GM23338 (cell line): ENCODE data around the gene IFNL3. TPM values are rescaled to one million over a fixed set of nuclear protein-coding genes. Genes with fewer than 3 reads are reported as not detected.

Experiments
- ATAC-seq: fragments of 200-7000 bp; cut with Tn5 transposase; 3 replicates; pipeline ENCODE4 v1.9.1; 2020
- DNase-seq: peaks from one replicate; pipeline ENCODE4 v3.0.0-alpha.2; 2015; ENCODE audit warnings: low spot score
- H2AFZ ChIP-seq: fragments of 200-600 bp; sonication (generic); 2 replicates; pipeline ENCODE4 v1.8.0; 2016; ENCODE audit warnings: antibody characterized with exemption, mild to moderate bottlenecking, moderate library complexity
- H3F3A ChIP-seq: fragments of 200-600 bp; sonication (generic); replicated peaks from 2 replicates; pipeline ENCODE4 v1.8.0; 2017; ENCODE audit warnings: antibody characterized with exemption, mixed run types, low read depth
- H3K27ac ChIP-seq: fragments of 200-600 bp; sonication (generic); 2 replicates; pipeline ENCODE4 v1.6.1; 2016; ENCODE audit warnings: low read depth
- H3K27me3 ChIP-seq: fragments of 200-600 bp; sonication (generic); 2 replicates; pipeline ENCODE4 v1.8.0; 2016; ENCODE audit warnings: mild to moderate bottlenecking, mixed run types, moderate library complexity; ENCODE audit not compliant: insufficient read depth
- H3K36me3 ChIP-seq: fragments of 200-600 bp; sonication (generic); 2 replicates; pipeline ENCODE4 v1.8.0; 2016; ENCODE audit warnings: mild to moderate bottlenecking; ENCODE audit not compliant: insufficient read depth
- H3K4me1 ChIP-seq: fragments of 200-600 bp; sonication (generic); 2 replicates; pipeline ENCODE4 v1.8.0; 2016; ENCODE audit warnings: mild to moderate bottlenecking, moderate library complexity; ENCODE audit not compliant: insufficient read depth
- H3K4me2 ChIP-seq: fragments of 200-600 bp; sonication (generic); 2 replicates; pipeline ENCODE4 v1.7.1; 2017; ENCODE audit warnings: mixed run types
- H3K4me3 ChIP-seq: fragments of 200-600 bp; sonication (generic); 2 replicates; pipeline ENCODE4 v1.6.1; 2016; ENCODE audit warnings: mixed run types
- H3K79me2 ChIP-seq: fragments of 200-600 bp; sonication (generic); replicated peaks from 2 replicates; pipeline ENCODE4 v1.8.0; 2017; ENCODE audit warnings: mild to moderate bottlenecking; ENCODE audit not compliant: insufficient read depth
- H3K9me2 ChIP-seq: fragments of 200-600 bp; sonication (generic); 2 replicates; pipeline ENCODE4 v1.8.0; 2017; ENCODE audit not compliant: insufficient read depth
- H4K20me1 ChIP-seq: fragments of 200-600 bp; sonication (generic); replicated peaks from 2 replicates; pipeline ENCODE4 v1.8.0; 2017; ENCODE audit warnings: mild to moderate bottlenecking; ENCODE audit not compliant: insufficient read depth
- H3K27ac Mint-ChIP-seq: 2 replicates; pipeline ENCODE4 v1.8.0; 2020; ENCODE audit warnings: inconsistent platforms, mild to moderate bottlenecking, moderate library complexity, mixed read lengths
- H3K27me3 Mint-ChIP-seq: 3 replicates; pipeline ENCODE4 v1.8.0; 2022; ENCODE audit warnings: low read depth, mild to moderate bottlenecking, moderate library complexity, mixed read lengths, inconsistent platforms; ENCODE audit not compliant: insufficient read depth, poor library complexity
- H3K36me3 Mint-ChIP-seq: 3 replicates; pipeline ENCODE4 v1.8.0; 2021; ENCODE audit warnings: low read depth, mild to moderate bottlenecking, inconsistent platforms, moderate library complexity, mixed read lengths
- H3K4me1 Mint-ChIP-seq: 3 replicates; pipeline ENCODE4 v1.8.0; 2020; ENCODE audit warnings: mild to moderate bottlenecking, inconsistent platforms, mixed read lengths
- H3K4me3 Mint-ChIP-seq: 3 replicates; pipeline ENCODE4 v1.8.0; 2021; ENCODE audit warnings: moderate library complexity, mild to moderate bottlenecking, inconsistent platforms, mixed read lengths
- H3K9me3 Mint-ChIP-seq: 3 replicates; pipeline ENCODE4 v1.8.0; 2020; ENCODE audit warnings: moderate library complexity, mild to moderate bottlenecking, inconsistent platforms, mixed read lengths
- CREB1 ChIP-seq: fragments of 250-450 bp; sonication (Bioruptor Pico); IDR thresholded peaks from 2 replicates; pipeline ENCODE4 v1.5.0; 2020; ENCODE audit warnings: low read depth, mild to moderate bottlenecking, moderate library complexity
- EZH2 ChIP-seq: fragments of 200-600 bp; sonication (generic); IDR thresholded peaks from one replicate; pipeline ENCODE4 v1.8.0; 2017; ENCODE audit warnings: antibody characterized with exemption, mild to moderate bottlenecking, low read depth; ENCODE audit not compliant: unreplicated experiment
- ZNF114 ChIP-seq: fragments of 250-450 bp; sonication (Bioruptor Pico); IDR thresholded peaks from 2 replicates; pipeline ENCODE4 v1.5.0; 2020; ENCODE audit warnings: mild to moderate bottlenecking, moderate library complexity
- polyA plus RNA-seq: library from polyadenylated mRNA; unstranded; fragments of >200 nt; fragmentation: Nextera tagmentation; extraction: Ambion mirVana; gene quantifications from 2 replicates; pipeline ENCODE4 v1.2.1, GENCODE V29; 2016
- total RNA-seq: library from RNA; depleted of rRNA; stranded (reverse); fragments of >200 nt; shearing (Covaris generic); gene quantifications from 2 replicates; pipeline ENCODE4 v1.2.3, GENCODE V29; 2014
- TF ChIP-seq, protein P1 (sequence below): fragments of 250-450 bp; sonication (Bioruptor Pico); IDR thresholded peaks from 2 replicates; pipeline ENCODE4 v1.5.0; 2020; ENCODE audit warnings: mild to moderate bottlenecking, moderate library complexity
- TF ChIP-seq, protein P2 (sequence below), 2 experiments: fragments of 200-600 bp in 1 of 2; sonication (generic) in 1 of 2; conservative IDR thresholded peaks; 2 replicates each; pipeline versions ENCODE4 v1.5.1 to v1.6.1; 2016 to 2017; ENCODE audit warnings: antibody characterized with exemption in 2 of 2, low read depth in 2 of 2, mild to moderate bottlenecking in 2 of 2, moderate library complexity in 1 of 2

IFNL3 gene
- total and polyA plus RNA-seq, 2 experiments from 2014 or later: not detected

DNA sequence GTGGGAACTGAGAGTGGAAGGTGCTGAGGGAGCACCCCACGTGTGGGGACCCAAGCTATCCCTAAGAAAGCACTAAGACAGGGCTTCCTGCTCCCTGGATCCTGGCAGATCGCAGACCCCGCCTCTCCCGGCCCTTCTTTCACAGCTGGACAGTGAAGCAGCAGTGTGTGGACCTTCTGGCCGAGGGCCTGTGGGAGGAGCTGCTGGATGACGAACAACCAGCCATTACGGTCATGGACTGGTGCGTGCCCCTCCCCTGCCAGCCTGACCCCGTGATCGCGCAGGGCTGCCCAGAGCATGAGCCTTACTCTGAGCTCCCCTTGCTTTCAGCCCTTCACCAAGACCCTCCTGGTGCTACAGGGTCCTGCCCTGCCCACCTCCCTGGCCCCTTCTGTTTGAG is 45.8 kb downstream of the IFNL3 start:
- TF ChIP-seq, protein P1, sequence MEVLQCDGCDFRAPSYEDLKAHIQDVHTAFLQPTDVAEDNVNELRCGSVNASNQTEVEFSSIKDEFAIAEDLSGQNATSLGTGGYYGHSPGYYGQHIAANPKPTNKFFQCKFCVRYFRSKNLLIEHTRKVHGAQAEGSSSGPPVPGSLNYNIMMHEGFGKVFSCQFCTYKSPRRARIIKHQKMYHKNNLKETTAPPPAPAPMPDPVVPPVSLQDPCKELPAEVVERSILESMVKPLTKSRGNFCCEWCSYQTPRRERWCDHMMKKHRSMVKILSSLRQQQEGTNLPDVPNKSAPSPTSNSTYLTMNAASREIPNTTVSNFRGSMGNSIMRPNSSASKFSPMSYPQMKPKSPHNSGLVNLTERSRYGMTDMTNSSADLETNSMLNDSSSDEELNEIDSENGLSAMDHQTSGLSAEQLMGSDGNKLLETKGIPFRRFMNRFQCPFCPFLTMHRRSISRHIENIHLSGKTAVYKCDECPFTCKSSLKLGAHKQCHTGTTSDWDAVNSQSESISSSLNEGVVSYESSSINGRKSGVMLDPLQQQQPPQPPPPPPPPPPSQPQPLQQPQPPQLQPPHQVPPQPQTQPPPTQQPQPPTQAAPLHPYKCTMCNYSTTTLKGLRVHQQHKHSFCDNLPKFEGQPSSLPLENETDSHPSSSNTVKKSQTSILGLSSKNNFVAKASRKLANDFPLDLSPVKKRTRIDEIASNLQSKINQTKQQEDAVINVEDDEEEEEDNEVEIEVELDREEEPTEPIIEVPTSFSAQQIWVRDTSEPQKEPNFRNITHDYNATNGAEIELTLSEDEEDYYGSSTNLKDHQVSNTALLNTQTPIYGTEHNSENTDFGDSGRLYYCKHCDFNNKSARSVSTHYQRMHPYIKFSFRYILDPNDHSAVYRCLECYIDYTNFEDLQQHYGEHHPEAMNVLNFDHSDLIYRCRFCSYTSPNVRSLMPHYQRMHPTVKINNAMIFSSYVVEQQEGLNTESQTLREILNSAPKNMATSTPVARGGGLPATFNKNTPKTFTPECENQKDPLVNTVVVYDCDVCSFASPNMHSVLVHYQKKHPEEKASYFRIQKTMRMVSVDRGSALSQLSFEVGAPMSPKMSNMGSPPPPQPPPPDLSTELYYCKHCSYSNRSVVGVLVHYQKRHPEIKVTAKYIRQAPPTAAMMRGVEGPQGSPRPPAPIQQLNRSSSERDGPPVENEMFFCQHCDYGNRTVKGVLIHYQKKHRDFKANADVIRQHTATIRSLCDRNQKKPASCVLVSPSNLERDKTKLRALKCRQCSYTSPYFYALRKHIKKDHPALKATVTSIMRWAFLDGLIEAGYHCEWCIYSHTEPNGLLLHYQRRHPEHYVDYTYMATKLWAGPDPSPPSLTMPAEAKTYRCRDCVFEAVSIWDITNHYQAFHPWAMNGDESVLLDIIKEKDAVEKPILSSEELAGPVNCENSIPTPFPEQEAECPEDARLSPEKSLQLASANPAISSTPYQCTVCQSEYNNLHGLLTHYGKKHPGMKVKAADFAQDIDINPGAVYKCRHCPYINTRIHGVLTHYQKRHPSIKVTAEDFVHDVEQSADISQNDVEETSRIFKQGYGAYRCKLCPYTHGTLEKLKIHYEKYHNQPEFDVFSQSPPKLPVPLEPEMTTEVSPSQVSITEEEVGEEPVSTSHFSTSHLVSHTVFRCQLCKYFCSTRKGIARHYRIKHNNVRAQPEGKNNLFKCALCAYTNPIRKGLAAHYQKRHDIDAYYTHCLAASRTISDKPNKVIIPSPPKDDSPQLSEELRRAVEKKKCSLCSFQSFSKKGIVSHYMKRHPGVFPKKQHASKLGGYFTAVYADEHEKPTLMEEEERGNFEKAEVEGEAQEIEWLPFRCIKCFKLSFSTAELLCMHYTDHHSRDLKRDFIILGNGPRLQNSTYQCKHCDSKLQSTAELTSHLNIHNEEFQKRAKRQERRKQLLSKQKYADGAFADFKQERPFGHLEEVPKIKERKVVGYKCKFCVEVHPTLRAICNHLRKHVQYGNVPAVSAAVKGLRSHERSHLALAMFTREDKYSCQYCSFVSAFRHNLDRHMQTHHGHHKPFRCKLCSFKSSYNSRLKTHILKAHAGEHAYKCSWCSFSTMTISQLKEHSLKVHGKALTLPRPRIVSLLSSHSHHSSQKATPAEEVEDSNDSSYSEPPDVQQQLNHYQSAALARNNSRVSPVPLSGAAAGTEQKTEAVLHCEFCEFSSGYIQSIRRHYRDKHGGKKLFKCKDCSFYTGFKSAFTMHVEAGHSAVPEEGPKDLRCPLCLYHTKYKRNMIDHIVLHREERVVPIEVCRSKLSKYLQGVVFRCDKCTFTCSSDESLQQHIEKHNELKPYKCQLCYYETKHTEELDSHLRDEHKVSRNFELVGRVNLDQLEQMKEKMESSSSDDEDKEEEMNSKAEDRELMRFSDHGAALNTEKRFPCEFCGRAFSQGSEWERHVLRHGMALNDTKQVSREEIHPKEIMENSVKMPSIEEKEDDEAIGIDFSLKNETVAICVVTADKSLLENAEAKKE: no peak
- TF ChIP-seq EZH2 (no peak), ZNF114 (CRISPR knock-in tag) (no peak)
- H3K4me3 Mint-ChIP-seq: no peak overlapping the region
- H3K27me3 Mint-ChIP-seq: peaks cover 49% of the 10 kb centered on the region
- Histone ChIP-seq H3K36me3 (no peaks in the 10 kb centered on the region), H3K27me3 (peaks cover 44% of the 10 kb centered on the region), H3F3A (no peaks in the 10 kb centered on the region), H2AFZ (no peak overlapping the region), H3K4me3 (no peak overlapping the region), H3K9me2 (no peaks in the 10 kb centered on the region), H3K79me2 (no peaks in the 10 kb centered on the region), H3K27ac (no peak overlapping the region), H3K4me2 (no peak overlapping the region), H3K4me1 (peaks cover 6% of the 10 kb centered on the region), H4K20me1 (no peaks in the 10 kb centered on the region)
- H3K36me3 Mint-ChIP-seq: no peaks in the 10 kb centered on the region; the same call in 2 of the 3 replicates
- peaks cover 3% of the 10 kb centered on the region; the same call in 2 of the 3 replicates for H3K9me3 Mint-ChIP-seq
- H3K4me1 Mint-ChIP-seq: peaks cover 17% of the 10 kb centered on the region
- no peak for ATAC-seq
- H3K27ac Mint-ChIP-seq: no peak overlapping the region
- no peak for DNase-seq

DNA sequence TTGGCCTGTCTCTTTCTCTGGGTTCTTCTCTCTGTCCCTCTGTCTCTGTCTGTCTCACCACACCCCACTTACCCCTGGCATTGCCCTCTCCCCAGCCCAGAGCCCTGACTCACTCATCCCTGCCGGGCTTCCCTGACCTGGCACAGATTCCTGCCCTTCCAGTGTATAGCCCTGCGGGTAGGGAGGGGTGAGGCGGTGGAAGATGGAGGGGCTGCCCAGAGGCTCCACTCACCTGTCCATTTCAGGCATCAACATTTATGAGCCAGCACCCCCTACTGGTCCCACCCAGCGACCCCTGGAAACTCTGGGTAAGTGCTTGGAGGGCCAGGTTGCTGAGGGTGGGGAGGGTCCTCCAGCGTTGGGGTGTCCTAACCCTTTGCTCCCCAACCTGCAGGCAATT is 47.0 kb downstream of the IFNL3 start:
- Mint-ChIP-seq H3K9me3 (peaks cover 3% of the 10 kb centered on the region; the same call in 2 of the 3 replicates), H3K27ac (no peak overlapping the region), H3K4me3 (peak overlapping the region; percentile 72), H3K36me3 (no peaks in the 10 kb centered on the region; the same call in 2 of the 3 replicates), H3K4me1 (peaks cover 21% of the 10 kb centered on the region), H3K27me3 (peaks cover 40% of the 10 kb centered on the region)
- H3K79me2 ChIP-seq: no peaks in the 10 kb centered on the region
- peaks cover 32% of the 10 kb centered on the region for H3K27me3 ChIP-seq
- H3K4me3 ChIP-seq: no peak overlapping the region
- H3K36me3 ChIP-seq: no peaks in the 10 kb centered on the region
- H3K9me2 ChIP-seq: no peaks in the 10 kb centered on the region
- ATAC-seq (no peak; the same call in 2 of the 3 replicates), DNase-seq (no peak)
- H3K4me1 ChIP-seq: peaks cover 6% of the 10 kb centered on the region
- H4K20me1 ChIP-seq: no peaks in the 10 kb centered on the region
- H3K4me2 ChIP-seq: peak overlapping the region; percentile 78
- H3F3A ChIP-seq: no peaks in the 10 kb centered on the region
- TF ChIP-seq CREB1 (CRISPR knock-in tag): no peak
- TF ChIP-seq, protein P2, sequence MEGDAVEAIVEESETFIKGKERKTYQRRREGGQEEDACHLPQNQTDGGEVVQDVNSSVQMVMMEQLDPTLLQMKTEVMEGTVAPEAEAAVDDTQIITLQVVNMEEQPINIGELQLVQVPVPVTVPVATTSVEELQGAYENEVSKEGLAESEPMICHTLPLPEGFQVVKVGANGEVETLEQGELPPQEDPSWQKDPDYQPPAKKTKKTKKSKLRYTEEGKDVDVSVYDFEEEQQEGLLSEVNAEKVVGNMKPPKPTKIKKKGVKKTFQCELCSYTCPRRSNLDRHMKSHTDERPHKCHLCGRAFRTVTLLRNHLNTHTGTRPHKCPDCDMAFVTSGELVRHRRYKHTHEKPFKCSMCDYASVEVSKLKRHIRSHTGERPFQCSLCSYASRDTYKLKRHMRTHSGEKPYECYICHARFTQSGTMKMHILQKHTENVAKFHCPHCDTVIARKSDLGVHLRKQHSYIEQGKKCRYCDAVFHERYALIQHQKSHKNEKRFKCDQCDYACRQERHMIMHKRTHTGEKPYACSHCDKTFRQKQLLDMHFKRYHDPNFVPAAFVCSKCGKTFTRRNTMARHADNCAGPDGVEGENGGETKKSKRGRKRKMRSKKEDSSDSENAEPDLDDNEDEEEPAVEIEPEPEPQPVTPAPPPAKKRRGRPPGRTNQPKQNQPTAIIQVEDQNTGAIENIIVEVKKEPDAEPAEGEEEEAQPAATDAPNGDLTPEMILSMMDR (conservative IDR thresholded peaks at IDR 0.05; ENCODE audit: low read depth in 2 of 2): peak; percentile 56 to 65
- no peak overlapping the region for H2AFZ ChIP-seq
- H3K27ac ChIP-seq: no peak overlapping the region
